DND-41 (cell line): ENCODE results near the gene IQCK.

Source experiments
- CTCF ChIP-seq: IDR thresholded peaks from 2 replicates; pipeline ENCODE4 v1.5.1; 2012; ENCODE audit warnings: borderline replicate concordance, low read length, moderate library complexity, mild to moderate bottlenecking; ENCODE audit not compliant: poor library complexity, severe bottlenecking; ENCODE audit errors: extremely low read depth
- EZH2 ChIP-seq: IDR thresholded peaks from 3 replicates; pipeline ENCODE4 v1.6.1; 2012; ENCODE audit warnings: borderline replicate concordance, low read depth, mild to moderate bottlenecking, moderate library complexity, low read length, inconsistent platforms; ENCODE audit not compliant: severe bottlenecking

DNA sequence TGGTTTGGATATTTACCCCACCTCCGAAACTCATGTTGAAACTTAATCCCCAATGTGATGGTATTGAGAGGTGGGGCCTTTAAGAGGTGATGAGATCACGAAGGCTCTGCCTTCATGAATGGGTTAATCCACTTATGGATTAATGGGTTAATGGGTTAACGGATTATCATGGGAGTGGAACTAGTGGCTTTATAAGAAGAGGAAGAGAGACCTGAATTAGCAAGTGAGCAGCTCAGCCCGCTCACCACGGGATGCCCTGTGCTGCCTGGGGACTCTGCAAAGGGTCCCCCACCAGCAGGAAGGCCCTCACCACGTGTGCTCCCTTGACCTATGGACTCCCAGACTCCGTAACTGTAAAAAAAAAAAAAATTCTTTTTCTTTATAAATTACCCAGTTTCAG lies 183.1 kb downstream of the IQCK start:
- TF ChIP-seq CTCF (no peak), EZH2 (no peak)
